ENCODE measurements around the gene TDRKH.

Gene TDRKH

GRCh38 chr1:151811181-151811580 lies 20.9 kb upstream of the TDRKH start:
- TF ChIP-seq POLR2AphosphoS5 (IDR thresholded peaks at IDR 0.05; ENCODE audit: low read depth, low read length) = no peak
- no peak for TF ChIP-seq REST (IDR thresholded peaks at IDR 0.05; ENCODE audit: insufficient read depth in 1 of 2, low read depth in 2 of 2, low read length in 2 of 2)
- TF ChIP-seq FOXP2 (optimal IDR thresholded peaks at IDR 0.05; ENCODE audit: borderline replicate concordance, extremely low read depth, extremely low read length, insufficient read depth) = no peak
- no peak for TF ChIP-seq TAF1 (IDR thresholded peaks at IDR 0.05; ENCODE audit: borderline replicate concordance, insufficient read depth, low read length)
- TF ChIP-seq SIN3A (IDR thresholded peaks at IDR 0.05; ENCODE audit: borderline replicate concordance, insufficient read depth, low read length) = no peak

GRCh38 chr1:151809985-151810556 lies 19.8 kb upstream of the TDRKH start:
- TF ChIP-seq REST (IDR thresholded peaks at IDR 0.05; ENCODE audit: insufficient read depth in 1 of 2, low read depth in 2 of 2, low read length in 2 of 2) (no peak), TAF1 (IDR thresholded peaks at IDR 0.05; ENCODE audit: borderline replicate concordance, insufficient read depth, low read length) (no peak), SIN3A (IDR thresholded peaks at IDR 0.05; ENCODE audit: borderline replicate concordance, insufficient read depth, low read length) (no peak), FOXP2 (optimal IDR thresholded peaks at IDR 0.05; ENCODE audit: borderline replicate concordance, extremely low read depth, extremely low read length, insufficient read depth) (no peak), POLR2AphosphoS5 (IDR thresholded peaks at IDR 0.05; ENCODE audit: low read depth, low read length) (no peak)

GRCh38 chr1:151809290-151809984 lies 19.1 kb upstream of the TDRKH start:
- TF ChIP-seq FOXP2 (optimal IDR thresholded peaks at IDR 0.05; ENCODE audit: borderline replicate concordance, extremely low read depth, extremely low read length, insufficient read depth) (no peak), SIN3A (IDR thresholded peaks at IDR 0.05; ENCODE audit: borderline replicate concordance, insufficient read depth, low read length) (no peak)

GRCh38 chr1:151807766-151808165 lies 17.5 kb upstream of the TDRKH start:
- TF ChIP-seq REST (IDR thresholded peaks at IDR 0.05; ENCODE audit: insufficient read depth in 1 of 2, low read depth in 2 of 2, low read length in 2 of 2) (no peak), TAF1 (IDR thresholded peaks at IDR 0.05; ENCODE audit: borderline replicate concordance, insufficient read depth, low read length) (no peak), POLR2AphosphoS5 (IDR thresholded peaks at IDR 0.05; ENCODE audit: low read depth, low read length) (no peak), SIN3A (IDR thresholded peaks at IDR 0.05; ENCODE audit: borderline replicate concordance, insufficient read depth, low read length) (no peak), FOXP2 (optimal IDR thresholded peaks at IDR 0.05; ENCODE audit: borderline replicate concordance, extremely low read depth, extremely low read length, insufficient read depth) (no peak)

- TF ChIP-seq FOXP2 (optimal IDR thresholded peaks at IDR 0.05; ENCODE audit: borderline replicate concordance, extremely low read depth, extremely low read length, insufficient read depth) (no peak), TAF1 (IDR thresholded peaks at IDR 0.05; ENCODE audit: borderline replicate concordance, insufficient read depth, low read length) (no peak), POLR2AphosphoS5 (IDR thresholded peaks at IDR 0.05; ENCODE audit: low read depth, low read length) (no peak), SIN3A (IDR thresholded peaks at IDR 0.05; ENCODE audit: borderline replicate concordance, insufficient read depth, low read length) (no peak), REST (IDR thresholded peaks at IDR 0.05; ENCODE audit: insufficient read depth in 1 of 2, low read depth in 2 of 2, low read length in 2 of 2) (no peak)
These were observed 16.8 kb upstream of the TDRKH start for GRCh38 chr1:151807131-151807530.

All from PFSK-1 (cell line).